ENCODE data around the gene EFHD2. TPM values are rescaled to one million over a fixed set of nuclear protein-coding genes. Genes with fewer than 3 reads are reported as not detected.
"Not testable (repeated sequence)": the region's sequence is repeated elsewhere in the genome, so short reads cannot be mapped to it uniquely, and the experiment has no call there.

EFHD2 gene
- total RNA-seq, 4 donors from 2014 or later, result 47.5 to 79.5 (median 61.0) TPM

- DNase-seq, result no peak
- intact Hi-C loops (cut with DNase I), result no loop called here
- WGBS, 2 donors, result 59 to 66% methylated on average over 3 of the region's 3 CpGs
Observed at GRCh38 chr1:15454256-15454655, 44.6 kb downstream of the EFHD2 start.

GRCh38 chr1:15455522-15455921 is 45.8 kb downstream of the EFHD2 start:
- no peak for TF ChIP-seq CTCF (IDR thresholded peaks at IDR 0.05)
- H3K9me3 ChIP-seq, result no peaks in the 10 kb centered on the region
- WGBS, 2 donors, result 69 to 85% methylated on average over 3 to 4 of the region's 6 CpGs
- H3K36me3 ChIP-seq, result no peaks in the 10 kb centered on the region
- no peak overlapping the region for H3K4me3 ChIP-seq
- DNase-seq, result no peak
- intact Hi-C loops (cut with DNase I), result no loop called here
- H3K4me1 ChIP-seq, result peaks cover 0 to 12% (median 8%) of the 10 kb centered on the region in 3 donors
- H3K27me3 ChIP-seq, result peaks cover 0 to 7% (median 0%) of the 10 kb centered on the region in 4 donors
- no peak overlapping the region for H3K27ac ChIP-seq

More at GRCh38 chr1:15454256-15454655, 44.6 kb downstream of the EFHD2 start:
- no peaks in the 10 kb centered on the region for H3K36me3 ChIP-seq
- peaks cover 0 to 7% (median 0%) of the 10 kb centered on the region in 4 donors for H3K27me3 ChIP-seq
- H3K4me3 ChIP-seq, result no peak overlapping the region
- H3K9me3 ChIP-seq, result no peaks in the 10 kb centered on the region
- H3K4me1 ChIP-seq, result no peaks in the 10 kb centered on the region
- TF ChIP-seq POLR2A (IDR thresholded peaks at IDR 0.05) (no peak), CTCF (IDR thresholded peaks at IDR 0.05) (no peak)
- no peak overlapping the region for H3K27ac ChIP-seq

GRCh38 chr1:15456313-15456954 is 46.7 kb downstream of the EFHD2 start, which contains the start of gene CELA2A:
Gene CELA2A (plus strand): TSS chr1:15456732. CDS start chr1:15456754, 22 bp downstream.
- peaks cover 0 to 12% (median 8%) of the 10 kb centered on the region in 3 donors for H3K4me1 ChIP-seq
- no peaks in the 10 kb centered on the region for H3K9me3 ChIP-seq
- TF ChIP-seq POLR2A (IDR thresholded peaks at IDR 0.05) (no peak), CTCF (IDR thresholded peaks at IDR 0.05) (no peak)
- WGBS, 2 donors, result 83 to 92% methylated on average over 7 to 8 of the region's 8 CpGs
- no peak within 1 kb of the TSS for H3K4me3 ChIP-seq
- peaks cover 0 to 11% (median 0%) of the 10 kb centered on the region in 4 donors for H3K27me3 ChIP-seq
- no peak within 1 kb of the TSS for H3K27ac ChIP-seq
- intact Hi-C loops (cut with DNase I), result no loop called here
- DNase-seq, result no peak
- H3K36me3 ChIP-seq, result no peaks in the 10 kb centered on the region

- no peak for DNase-seq
- peaks cover 0 to 12% (median 8%) of the 10 kb centered on the region in 3 donors for H3K4me1 ChIP-seq
- intact Hi-C loops (cut with DNase I), result no loop called here
- H3K27ac ChIP-seq, result no peak overlapping the region
- no peaks in the 10 kb centered on the region for H3K36me3 ChIP-seq
- 80 to 86% methylated on average over 2 of the region's 2 CpGs for WGBS, 2 donors
- no peak overlapping the region for H3K4me3 ChIP-seq
- no peak for TF ChIP-seq CTCF (IDR thresholded peaks at IDR 0.05)
- TF ChIP-seq POLR2A (IDR thresholded peaks at IDR 0.05), result no peak
- peaks cover 0 to 12% (median 0%) of the 10 kb centered on the region in 4 donors for H3K27me3 ChIP-seq
- H3K9me3 ChIP-seq, result no peaks in the 10 kb centered on the region
Observed at GRCh38 chr1:15457585-15457984, 47.9 kb downstream of the EFHD2 start.

- H3K36me3 ChIP-seq; intact Hi-C loops (cut with DNase I); DNase-seq; H3K27ac ChIP-seq; H3K4me3 ChIP-seq; H3K9me3 ChIP-seq: not testable (repeated sequence)
- peaks cover 0 to 18% (median 8%) of the 10 kb centered on the region in 3 donors for H3K4me1 ChIP-seq
- 74 to 86% methylated on average over 3 to 4 of the region's 4 CpGs for WGBS, 2 donors
- H3K27me3 ChIP-seq, result peaks cover 0 to 12% (median 0%) of the 10 kb centered on the region in 4 donors
Observed at GRCh38 chr1:15458388-15458787, 48.7 kb downstream of the EFHD2 start.
